SU-DHL-6 (cell line): ENCODE results near the gene RXRG.

Experiments used
- H2AFZ ChIP-seq: fragments of 200-600 bp; sonication (generic); 2 replicates; pipeline ENCODE4 v1.6.1; 2014; ENCODE audit warnings: low read depth, mild to moderate bottlenecking, moderate library complexity, mixed read lengths, antibody characterized with exemption, low read length; ENCODE audit not compliant: severe bottlenecking
- H3F3A ChIP-seq: fragments of 200-600 bp; shearing (Covaris generic); 2 replicates; pipeline ENCODE4 v1.6.0; 2016; ENCODE audit warnings: antibody characterized with exemption, mild to moderate bottlenecking; ENCODE audit not compliant: insufficient read depth
- H3K27ac ChIP-seq: fragments of 200-600 bp; sonication (generic); 2 replicates; pipeline ENCODE4 v1.5.1; 2016; ENCODE audit warnings: low read depth, mild to moderate bottlenecking, low read length, moderate library complexity, mixed read lengths
- H3K27me3 ChIP-seq: fragments of 200-600 bp; sonication (generic), shearing (Covaris generic); 2 replicates; pipeline ENCODE4 v1.6.0; 2014; ENCODE audit warnings: mild to moderate bottlenecking, low read length
- H3K36me3 ChIP-seq: fragments of 200-600 bp; sonication (generic); 2 replicates; pipeline ENCODE4 v1.6.1; 2014; ENCODE audit warnings: mild to moderate bottlenecking, low read length, mixed read lengths
- H3K4me2 ChIP-seq: fragments of 300-600, 200-600 bp; shearing (Covaris generic), sonication (generic); 2 replicates; pipeline ENCODE4 v1.6.0; 2014; ENCODE audit warnings: low read length, low read depth, mild to moderate bottlenecking; ENCODE audit not compliant: poor library complexity, severe bottlenecking
- H3K4me3 ChIP-seq: fragments of 200-600 bp; sonication (generic); 2 replicates; pipeline ENCODE4 v1.5.1; 2014; ENCODE audit warnings: antibody characterized with exemption, low read length, mild to moderate bottlenecking, mixed read lengths; ENCODE audit not compliant: insufficient read depth, poor library complexity, severe bottlenecking
- H3K79me2 ChIP-seq: fragments of 200-600 bp; sonication (generic); 2 replicates; pipeline ENCODE4 v1.6.1; 2014; ENCODE audit warnings: mild to moderate bottlenecking, low read length, moderate library complexity; ENCODE audit not compliant: insufficient read depth
- H3K9ac ChIP-seq: fragments of 200-600 bp; sonication (generic); 2 replicates; pipeline ENCODE4 v1.7.0; 2014; ENCODE audit warnings: mild to moderate bottlenecking, low read length
- H3K9me2 ChIP-seq: fragments of 200-600 bp; sonication (generic); replicated peaks from 2 replicates; pipeline ENCODE4 v1.6.1; 2014; ENCODE audit warnings: low read length; ENCODE audit not compliant: insufficient read depth
- H3K9me3 ChIP-seq: fragments of 200-600 bp; sonication (generic); 2 replicates; pipeline ENCODE4 v1.6.1; 2014; ENCODE audit warnings: low read length, mixed read lengths; ENCODE audit not compliant: insufficient read depth
- H4K20me1 ChIP-seq: fragments of 200-600 bp; sonication (generic); 2 replicates; pipeline ENCODE4 v1.6.1; 2014; ENCODE audit warnings: low read depth, mild to moderate bottlenecking, antibody characterized with exemption, low read length, moderate library complexity, mixed read lengths
- CTCF ChIP-seq: fragments of 200-600 bp; sonication (generic); IDR thresholded peaks from one replicate; pipeline ENCODE4 v1.5.1; 2017; ENCODE audit warnings: antibody characterized with exemption, mild to moderate bottlenecking, low read length, moderate library complexity; ENCODE audit not compliant: insufficient read depth, poor library complexity, severe bottlenecking
- EZH2phosphoT487 ChIP-seq: fragments of 200-600 bp; sonication (generic), shearing (Covaris generic); conservative IDR thresholded peaks from 2 replicates; pipeline ENCODE4 v1.6.1; 2018; ENCODE audit warnings: mild to moderate bottlenecking, antibody characterized with exemption, low read length, moderate library complexity, mixed read lengths

Gene RXRG

GRCh38 chr1:165444897-165445370, at the start of gene RXRG:
Gene RXRG (minus strand): TSS chr1:165445126. CDS start chr1:165444893, 233 bp downstream.
- TF ChIP-seq CTCF (no peak), EZH2phosphoT487 (no peak)

GRCh38 chr1:165492845-165493373, 48.0 kb upstream of the RXRG start:
- TF ChIP-seq CTCF (no peak), EZH2phosphoT487 (no peak)
- H3F3A ChIP-seq = no peaks in the 10 kb centered on the region
- H4K20me1 ChIP-seq = no peaks in the 10 kb centered on the region
- H3K27ac ChIP-seq = no peak overlapping the region
- no peaks in the 10 kb centered on the region for H3K79me2 ChIP-seq
- H3K4me2 ChIP-seq = no peak overlapping the region
- H3K9ac ChIP-seq = no peak overlapping the region
- no peaks in the 10 kb centered on the region for H3K27me3 ChIP-seq
- no peak overlapping the region for H3K4me3 ChIP-seq
- no peak overlapping the region for H2AFZ ChIP-seq
- H3K9me3 ChIP-seq = no peaks in the 10 kb centered on the region
- H3K9me2 ChIP-seq = no peaks in the 10 kb centered on the region
- no peaks in the 10 kb centered on the region for H3K36me3 ChIP-seq

More at GRCh38 chr1:165444897-165445370, at the start of gene RXRG:
- Histone ChIP-seq H3K4me2 (no peak within 1 kb of the TSS), H3K27me3 (no peaks in the 10 kb centered on the region), H3K4me3 (no peak within 1 kb of the TSS), H4K20me1 (no peaks in the 10 kb centered on the region), H2AFZ (no peak within 1 kb of the TSS), H3K36me3 (no peaks in the 10 kb centered on the region), H3K79me2 (no peaks in the 10 kb centered on the region), H3K9me2 (no peaks in the 10 kb centered on the region), H3F3A (no peaks in the 10 kb centered on the region), H3K9ac (no peak within 1 kb of the TSS), H3K27ac (no peak within 1 kb of the TSS), H3K9me3 (no peaks in the 10 kb centered on the region)

GRCh38 chr1:165490175-165490574, 45.2 kb upstream of the RXRG start:
- Histone ChIP-seq H3K9me3 (no peaks in the 10 kb centered on the region), H4K20me1 (no peaks in the 10 kb centered on the region), H3K9me2 (no peaks in the 10 kb centered on the region), H3K9ac (no peak overlapping the region), H3K4me3 (no peak overlapping the region), H3K79me2 (no peaks in the 10 kb centered on the region), H3K4me2 (no peak overlapping the region), H3K36me3 (no peaks in the 10 kb centered on the region), H3F3A (no peaks in the 10 kb centered on the region), H3K27me3 (no peaks in the 10 kb centered on the region), H2AFZ (no peak overlapping the region), H3K27ac (no peak overlapping the region)
- TF ChIP-seq CTCF (no peak), EZH2phosphoT487 (no peak)
